MM.1S (cell line): ENCODE measurements around the gene CUTA.

Experiments
- DNase-seq: peaks from one replicate; pipeline ENCODE4 v3.0.0-alpha.2; 2015
- H2AFZ ChIP-seq: fragments of 300-600 bp; sonication (generic); 2 replicates; pipeline ENCODE4 v1.6.0; 2016; ENCODE audit warnings: antibody characterized with exemption, low read length
- H3F3A ChIP-seq: fragments of 300-600 bp; sonication (generic); 2 replicates; pipeline ENCODE4 v1.6.1; 2016; ENCODE audit warnings: mild to moderate bottlenecking, antibody characterized with exemption, low read length, moderate library complexity, mixed read lengths; ENCODE audit not compliant: insufficient read depth
- H3K27ac ChIP-seq: fragments of 300-600 bp; sonication (generic); 2 replicates; pipeline ENCODE4 v1.5.1; 2016; ENCODE audit warnings: mild to moderate bottlenecking, low read length
- H3K27me3 ChIP-seq: fragments of 300-600 bp; sonication (generic); replicated peaks from 2 replicates; pipeline ENCODE4 v1.6.0; 2016; ENCODE audit warnings: low read length; ENCODE audit not compliant: insufficient read depth
- H3K36me3 ChIP-seq: fragments of 300-600 bp; sonication (generic); replicated peaks from 2 replicates; pipeline ENCODE4 v1.6.1; 2016; ENCODE audit warnings: mild to moderate bottlenecking, low read length, mixed read lengths; ENCODE audit not compliant: insufficient read depth
- H3K4me1 ChIP-seq: fragments of 300-600 bp; sonication (generic); 2 replicates; pipeline ENCODE4 v1.6.1; 2016; ENCODE audit warnings: low read length, mixed read lengths
- H3K4me2 ChIP-seq: fragments of 300-600 bp; sonication (generic); 2 replicates; pipeline ENCODE4 v1.6.0; 2016; ENCODE audit warnings: low read depth, low read length
- H3K4me3 ChIP-seq: fragments of 300-600 bp; sonication (generic); 2 replicates; pipeline ENCODE4 v1.5.1; 2016; ENCODE audit warnings: low read length, mixed read lengths
- H3K79me2 ChIP-seq: fragments of 300-600 bp; sonication (generic); 2 replicates; pipeline ENCODE4 v1.6.1; 2016; ENCODE audit warnings: mixed run types, low read length, mixed read lengths
- H3K9ac ChIP-seq: fragments of 300-600 bp; sonication (generic); 2 replicates; pipeline ENCODE4 v1.6.1; 2016; ENCODE audit warnings: low read length, mixed read lengths
- H3K9me2 ChIP-seq: fragments of 300-600 bp; sonication (generic); replicated peaks from 2 replicates; pipeline ENCODE4 v1.6.1; 2016; ENCODE audit warnings: mild to moderate bottlenecking, low read length, mixed read lengths; ENCODE audit not compliant: insufficient read depth
- H3K9me3 ChIP-seq: fragments of 300-600 bp; sonication (generic); replicated peaks from 2 replicates; pipeline ENCODE4 v1.6.1; 2016; ENCODE audit warnings: mild to moderate bottlenecking, low read length, mixed read lengths; ENCODE audit not compliant: insufficient read depth
- H4K20me1 ChIP-seq: fragments of 300-600 bp; sonication (generic); 2 replicates; pipeline ENCODE4 v1.6.1; 2016; ENCODE audit warnings: mild to moderate bottlenecking, low read length, moderate library complexity, mixed read lengths; ENCODE audit not compliant: insufficient read depth
- CTCF ChIP-seq: fragments of 300-600 bp; sonication (generic); IDR thresholded peaks from 2 replicates; pipeline ENCODE4 v1.5.1; 2016; ENCODE audit warnings: antibody characterized with exemption, low read length, mixed read lengths
- EZH2 ChIP-seq: fragments of 300-600 bp; sonication (generic); optimal IDR thresholded peaks from 2 replicates; pipeline ENCODE3; 2017; ENCODE audit warnings: low read depth, mild to moderate bottlenecking, antibody characterized with exemption, low read length, mixed read lengths
- EZH2phosphoT487 ChIP-seq: fragments of 300-600 bp; sonication (generic); IDR thresholded peaks from 2 replicates; pipeline ENCODE4 v1.6.1; 2018; ENCODE audit warnings: antibody characterized with exemption, low read length

CUTA gene

GRCh38 chr6:33392979-33393378 is 24.9 kb downstream of the CUTA start:
- TF ChIP-seq EZH2phosphoT487 (no peak), EZH2 (no peak), CTCF (no peak)
- Histone ChIP-seq H3K4me1 (peaks cover 21% of the 10 kb centered on the region), H3F3A (peaks cover 19% of the 10 kb centered on the region), H2AFZ (no peak overlapping the region), H3K9me2 (no peaks in the 10 kb centered on the region), H3K36me3 (peaks cover 7% of the 10 kb centered on the region), H3K9ac (peak overlapping the region; percentile 85), H3K4me3 (peak overlapping the region; percentile 85), H3K79me2 (peaks cover 61% of the 10 kb centered on the region), H3K4me2 (peak overlapping the region; percentile 84), H3K27ac (peak overlapping the region; percentile 76; the same call in 1 of the 2 replicates), H4K20me1 (no peaks in the 10 kb centered on the region; the same call in 1 of the 2 replicates), H3K27me3 (no peaks in the 10 kb centered on the region), H3K9me3 (no peaks in the 10 kb centered on the region)
- no peak for DNase-seq

GRCh38 chr6:33392595-33392948 is 25.3 kb downstream of the CUTA start:
- Histone ChIP-seq H3K27ac (peak overlapping the region; percentile 76), H2AFZ (peak overlapping the region; percentile 40; the same call in 1 of the 2 replicates)
- no peak for DNase-seq

GRCh38 chr6:33391922-33392594 is 25.8 kb downstream of the CUTA start:
- peak overlapping the region; percentile 40 for H2AFZ ChIP-seq

More at GRCh38 chr6:33392595-33392948, 25.3 kb downstream of the CUTA start:
- peaks cover 21% of the 10 kb centered on the region for H3K4me1 ChIP-seq
- no peaks in the 10 kb centered on the region for H3K9me2 ChIP-seq
- peak overlapping the region; percentile 85 for H3K9ac ChIP-seq
- peaks cover 19% of the 10 kb centered on the region for H3F3A ChIP-seq
- peaks cover 57% of the 10 kb centered on the region for H3K79me2 ChIP-seq
- H4K20me1 ChIP-seq, result no peaks in the 10 kb centered on the region; the same call in 1 of the 2 replicates
- TF ChIP-seq EZH2phosphoT487 (no peak), EZH2 (no peak), CTCF (no peak)
- no peaks in the 10 kb centered on the region for H3K9me3 ChIP-seq
- H3K36me3 ChIP-seq, result peaks cover 4% of the 10 kb centered on the region
- H3K4me2 ChIP-seq, result peak overlapping the region; percentile 84
- H3K4me3 ChIP-seq, result peak overlapping the region; percentile 85
- no peaks in the 10 kb centered on the region for H3K27me3 ChIP-seq

More at GRCh38 chr6:33391922-33392594, 25.8 kb downstream of the CUTA start:
- DNase-seq, result peak; percentile 26
- H3F3A ChIP-seq, result peaks cover 19% of the 10 kb centered on the region
- H3K9me2 ChIP-seq, result no peaks in the 10 kb centered on the region
- TF ChIP-seq EZH2phosphoT487 (no peak), EZH2 (no peak), CTCF (no peak)
- no peaks in the 10 kb centered on the region for H4K20me1 ChIP-seq
- peak overlapping the region; percentile 85 for H3K9ac ChIP-seq
- peak overlapping the region; percentile 84 for H3K4me2 ChIP-seq
- H3K79me2 ChIP-seq, result peaks cover 52% of the 10 kb centered on the region
- peaks cover 21% of the 10 kb centered on the region for H3K4me1 ChIP-seq
- peak overlapping the region; percentile 76 for H3K27ac ChIP-seq
- H3K36me3 ChIP-seq, result peaks cover 3% of the 10 kb centered on the region; the same call in 1 of the 2 replicates
- no peaks in the 10 kb centered on the region for H3K27me3 ChIP-seq
- peak overlapping the region; percentile 85 for H3K4me3 ChIP-seq
- no peaks in the 10 kb centered on the region for H3K9me3 ChIP-seq
